CD14-positive monocyte (primary cell): Measurements from ENCODE around the gene CYB561D2. TPM values are rescaled to one million over a fixed set of nuclear protein-coding genes. Genes with fewer than 3 reads are reported as not detected.

Source experiments
- DNase-seq, 3 donors: peaks; one replicate each; pipeline ENCODE4 v3.0.0-alpha.2; 2011 to 2022
- H2AFZ ChIP-seq: 2 replicates; pipeline ENCODE4 v1.6.0; 2012; ENCODE audit warnings: mild to moderate bottlenecking, low read depth, low read length, inconsistent platforms; ENCODE audit not compliant: insufficient read depth, poor library complexity, severe bottlenecking
- H3K27ac ChIP-seq, 2 donors: 1 replicate in 1 of 2; 2 replicates in 1 of 2; pipeline ENCODE4 v1.5.1; 2012 to 2013; ENCODE audit warnings: low read length in 2 of 2, control low read depth in 1 of 2, inconsistent platforms in 1 of 2, low read depth in 1 of 2, mild to moderate bottlenecking in 1 of 2
- H3K27me3 ChIP-seq, 2 donors: one replicate each; pipeline versions ENCODE4 v1.6.0 to v1.6.1; 2011 to 2013; ENCODE audit warnings: low read length in 2 of 2; ENCODE audit not compliant: control insufficient read depth in 2 of 2, insufficient read depth in 2 of 2
- H3K36me3 ChIP-seq, 2 donors: replicated peaks in 1 of 2; 1 replicate in 1 of 2; 2 replicates in 1 of 2; pipeline versions ENCODE4 v1.5.1 to v1.6.1; 2012 to 2013; ENCODE audit warnings: low read length in 2 of 2, control low read depth in 1 of 2, inconsistent platforms in 1 of 2, mild to moderate bottlenecking in 1 of 2; ENCODE audit not compliant: insufficient read depth in 2 of 2, control insufficient read depth in 1 of 2
- H3K4me1 ChIP-seq, 2 donors: 1 replicate in 1 of 2; 2 replicates in 1 of 2; pipeline versions ENCODE4 v1.5.1 to v1.6.1; 2012 to 2013; ENCODE audit warnings: low read length in 2 of 2, control low read depth in 1 of 2, inconsistent platforms in 1 of 2, mild to moderate bottlenecking in 1 of 2, moderate library complexity in 1 of 2; ENCODE audit not compliant: insufficient read depth in 2 of 2, control insufficient read depth in 1 of 2
- H3K4me2 ChIP-seq: replicated peaks from 2 replicates; pipeline ENCODE3; 2012; ENCODE audit warnings: low read length, moderate library complexity, mild to moderate bottlenecking; ENCODE audit not compliant: poor library complexity, severe bottlenecking; ENCODE audit errors: extremely low read depth
- H3K4me3 ChIP-seq, 3 experiments: fragments of 200-600 bp in 1 of 3; sonication (generic) in 1 of 3; replicated peaks in 1 of 3; 1 replicate in 2 of 3; 2 replicates in 1 of 3; pipeline ENCODE4 v1.5.1; 2011 to 2013; ENCODE audit warnings: low read length in 3 of 3, mild to moderate bottlenecking in 3 of 3, control low read depth in 2 of 3, low read depth in 2 of 3, inconsistent platforms in 1 of 3, moderate library complexity in 1 of 3
- H3K79me2 ChIP-seq: 2 replicates; pipeline ENCODE4 v1.6.0; 2012; ENCODE audit warnings: mild to moderate bottlenecking, control low read depth, inconsistent platforms, low read length, moderate library complexity; ENCODE audit not compliant: insufficient read depth
- H3K9ac ChIP-seq: 2 replicates; pipeline ENCODE4 v1.6.0; 2017; ENCODE audit warnings: low read length, mild to moderate bottlenecking; ENCODE audit not compliant: insufficient read depth, poor library complexity, severe bottlenecking
- H3K9me3 ChIP-seq, 2 donors: replicated peaks in 1 of 2; 1 replicate in 1 of 2; 2 replicates in 1 of 2; pipeline versions ENCODE4 v1.5.1 to v1.6.1; 2012 to 2013; ENCODE audit warnings: low read length in 2 of 2, control low read depth in 1 of 2; ENCODE audit not compliant: control insufficient read depth in 1 of 2, insufficient read depth in 1 of 2
- H4K20me1 ChIP-seq: 2 replicates; pipeline ENCODE4 v1.6.0; 2012; ENCODE audit warnings: mild to moderate bottlenecking, low read length, control low read depth, moderate library complexity; ENCODE audit not compliant: insufficient read depth
- H3K27ac Mint-ChIP-seq, 7 donors: one replicate each; pipeline ENCODE4 v1.8.0; 2020; ENCODE audit warnings: mild to moderate bottlenecking in 7 of 7, mixed read lengths in 7 of 7, moderate library complexity in 6 of 7, inconsistent platforms in 2 of 7
- H3K27me3 Mint-ChIP-seq, 3 donors: one replicate each; pipeline ENCODE4 v1.8.0; 2021 to 2022; ENCODE audit warnings: low read depth in 3 of 3, mild to moderate bottlenecking in 3 of 3, mixed read lengths in 3 of 3, moderate library complexity in 3 of 3, inconsistent platforms in 1 of 3
- H3K36me3 Mint-ChIP-seq, 2 donors: one replicate each; pipeline ENCODE4 v1.8.0; 2020; ENCODE audit warnings: mixed read lengths in 2 of 2, inconsistent platforms in 1 of 2, mild to moderate bottlenecking in 1 of 2
- H3K4me1 Mint-ChIP-seq: one replicate; pipeline ENCODE4 v1.8.0; 2020; ENCODE audit warnings: mild to moderate bottlenecking, mixed read lengths
- H3K4me3 Mint-ChIP-seq, 2 donors: one replicate each; pipeline ENCODE4 v1.8.0; 2020; ENCODE audit warnings: mild to moderate bottlenecking in 2 of 2, mixed read lengths in 2 of 2, moderate library complexity in 1 of 2
- H3K9me3 Mint-ChIP-seq, 7 donors: one replicate each; pipeline ENCODE4 v1.8.0; 2020 to 2022; ENCODE audit warnings: mixed read lengths in 7 of 7, mild to moderate bottlenecking in 6 of 7, moderate library complexity in 6 of 7, inconsistent platforms in 2 of 7
- CTCF ChIP-seq: fragments of 200-600 bp; IDR thresholded peaks from one replicate; pipeline ENCODE4 v1.8.0; 2022; ENCODE audit warnings: antibody characterized with exemption, mild to moderate bottlenecking
- WGBS: methylation state at CpG from one replicate; pipeline ENCODE4 v1.1.5; 2013; ENCODE audit warnings: missing lambda C conversion rate; ENCODE audit not compliant: insufficient coverage; 5-methylcytosine and 5-hydroxymethylcytosine counted together
- intact Hi-C, 2 donors: fragments of 100-400 bp; cut with micrococcal nuclease; formaldehyde crosslinking; loops; one replicate each; pipeline versions ENCODE4 v1.15.0 to v1.15.1; 2023
- polyA plus RNA-seq, 3 donors: library from polyadenylated mRNA; depleted of rRNA in 1 of 3; unstranded in 2 of 3; stranded (reverse) in 1 of 3; fragments of 300-500 nt in 2 of 3; fragments of >200 nt in 1 of 3; fragmentation: Illumina TruSeq in 2 of 3; gene quantifications; 1 replicate in 2 of 3; 2 replicates in 1 of 3; pipeline ENCODE4 v1.2.3, GENCODE V29; 2012 to 2021

The CYB561D2 gene
- polyA plus RNA-seq, 3 donors = 78.9 to 94.0 (median 82.5) TPM

- intact Hi-C loops = no loop called here
- Mint-ChIP-seq H3K27me3 (no peaks in the 10 kb centered on the region), H3K9me3 (peaks cover 0 to 5% (median 2%) of the 10 kb centered on the region in 7 donors), H3K4me1 (peaks cover 38% of the 10 kb centered on the region), H3K27ac (peak overlapping the region in 1 of 7 donors; percentile 15), H3K36me3 (peaks cover 0 to 2% of the 10 kb centered on the region in 2 donors), H3K4me3 (no peak overlapping the region)
- no peak for TF ChIP-seq CTCF
- Histone ChIP-seq H3K27me3 (no peaks in the 10 kb centered on the region), H3K79me2 (peaks cover 32% of the 10 kb centered on the region), H3K4me1 (peaks cover 32 to 36% of the 10 kb centered on the region in 2 donors), H4K20me1 (no peaks in the 10 kb centered on the region), H3K9ac (no peak overlapping the region), H3K4me2 (no peak overlapping the region), H3K27ac (no peak overlapping the region), H3K4me3 (no peak overlapping the region), H2AFZ (no peak overlapping the region), H3K9me3 (peaks cover 0 to 5% of the 10 kb centered on the region in 2 donors), H3K36me3 (no peaks in the 10 kb centered on the region)
- DNase-seq = peak in 1 of 3 donors; percentile 8
- WGBS = 98% methylated on average over 30 of the region's 32 CpGs
Observed at GRCh38 chr3:50302095-50303012, 48.3 kb upstream of the CYB561D2 start.

- Histone ChIP-seq H3K9ac (peak within 1 kb of the TSS; percentile 21), H3K9me3 (peaks cover 0 to 14% of the 10 kb centered on the region in 2 donors), H3K4me3 (no peak within 1 kb of the TSS), H3K27me3 (no peaks in the 10 kb centered on the region), H3K4me1 (peaks cover 24 to 27% of the 10 kb centered on the region in 2 donors), H3K36me3 (no peaks in the 10 kb centered on the region), H2AFZ (no peak within 1 kb of the TSS), H3K4me2 (no peak within 1 kb of the TSS), H3K79me2 (peaks cover 24% of the 10 kb centered on the region), H4K20me1 (no peaks in the 10 kb centered on the region), H3K27ac (no peak within 1 kb of the TSS)
- WGBS = 82% methylated on average over 7 of the region's 14 CpGs
- peaks cover 0 to 2% of the 10 kb centered on the region in 2 donors for H3K36me3 Mint-ChIP-seq
- H3K4me3 Mint-ChIP-seq = no peak within 1 kb of the TSS
- H3K9me3 Mint-ChIP-seq = peaks cover 0 to 12% (median 9%) of the 10 kb centered on the region in 7 donors
- TF ChIP-seq CTCF = no peak
- intact Hi-C loops = no loop called here
- H3K4me1 Mint-ChIP-seq = peaks cover 30% of the 10 kb centered on the region
- no peaks in the 10 kb centered on the region for H3K27me3 Mint-ChIP-seq
- H3K27ac Mint-ChIP-seq = peak within 1 kb of the TSS in 2 of 7 donors; percentile 15 to 37
- DNase-seq = peak in 1 of 3 donors; percentile 2
Observed at GRCh38 chr3:50303013-50303815, 47.4 kb upstream of the CYB561D2 start, which contains the start of gene HYAL1. TSS of gene HYAL1 (minus strand) at chr3:50303574. CDS start at chr3:50302956, 618 bp downstream.
